GM23338 (cell line): ENCODE measurements around the gene VCPKMT. TPM values are rescaled to one million over a fixed set of nuclear protein-coding genes. Genes with fewer than 3 reads are reported as not detected.

Experiments used
- ATAC-seq: fragments of 200-7000 bp; cut with Tn5 transposase; 3 replicates; pipeline ENCODE4 v1.9.1; 2020
- DNase-seq: peaks from one replicate; pipeline ENCODE4 v3.0.0-alpha.2; 2015; ENCODE audit warnings: low spot score
- H2AFZ ChIP-seq: fragments of 200-600 bp; sonication (generic); 2 replicates; pipeline ENCODE4 v1.8.0; 2016; ENCODE audit warnings: antibody characterized with exemption, mild to moderate bottlenecking, moderate library complexity
- H3F3A ChIP-seq: fragments of 200-600 bp; sonication (generic); replicated peaks from 2 replicates; pipeline ENCODE4 v1.8.0; 2017; ENCODE audit warnings: antibody characterized with exemption, mixed run types, low read depth
- H3K27ac ChIP-seq: fragments of 200-600 bp; sonication (generic); 2 replicates; pipeline ENCODE4 v1.6.1; 2016; ENCODE audit warnings: low read depth
- H3K27me3 ChIP-seq: fragments of 200-600 bp; sonication (generic); 2 replicates; pipeline ENCODE4 v1.8.0; 2016; ENCODE audit warnings: mild to moderate bottlenecking, mixed run types, moderate library complexity; ENCODE audit not compliant: insufficient read depth
- H3K36me3 ChIP-seq: fragments of 200-600 bp; sonication (generic); 2 replicates; pipeline ENCODE4 v1.8.0; 2016; ENCODE audit warnings: mild to moderate bottlenecking; ENCODE audit not compliant: insufficient read depth
- H3K4me1 ChIP-seq: fragments of 200-600 bp; sonication (generic); 2 replicates; pipeline ENCODE4 v1.8.0; 2016; ENCODE audit warnings: mild to moderate bottlenecking, moderate library complexity; ENCODE audit not compliant: insufficient read depth
- H3K4me2 ChIP-seq: fragments of 200-600 bp; sonication (generic); 2 replicates; pipeline ENCODE4 v1.7.1; 2017; ENCODE audit warnings: mixed run types
- H3K4me3 ChIP-seq: fragments of 200-600 bp; sonication (generic); 2 replicates; pipeline ENCODE4 v1.6.1; 2016; ENCODE audit warnings: mixed run types
- H3K79me2 ChIP-seq: fragments of 200-600 bp; sonication (generic); replicated peaks from 2 replicates; pipeline ENCODE4 v1.8.0; 2017; ENCODE audit warnings: mild to moderate bottlenecking; ENCODE audit not compliant: insufficient read depth
- H3K9me2 ChIP-seq: fragments of 200-600 bp; sonication (generic); 2 replicates; pipeline ENCODE4 v1.8.0; 2017; ENCODE audit not compliant: insufficient read depth
- H4K20me1 ChIP-seq: fragments of 200-600 bp; sonication (generic); replicated peaks from 2 replicates; pipeline ENCODE4 v1.8.0; 2017; ENCODE audit warnings: mild to moderate bottlenecking; ENCODE audit not compliant: insufficient read depth
- H3K27ac Mint-ChIP-seq: 2 replicates; pipeline ENCODE4 v1.8.0; 2020; ENCODE audit warnings: inconsistent platforms, mild to moderate bottlenecking, moderate library complexity, mixed read lengths
- H3K27me3 Mint-ChIP-seq: 3 replicates; pipeline ENCODE4 v1.8.0; 2022; ENCODE audit warnings: low read depth, mild to moderate bottlenecking, moderate library complexity, mixed read lengths, inconsistent platforms; ENCODE audit not compliant: insufficient read depth, poor library complexity
- H3K36me3 Mint-ChIP-seq: 3 replicates; pipeline ENCODE4 v1.8.0; 2021; ENCODE audit warnings: low read depth, mild to moderate bottlenecking, inconsistent platforms, moderate library complexity, mixed read lengths
- H3K4me1 Mint-ChIP-seq: 3 replicates; pipeline ENCODE4 v1.8.0; 2020; ENCODE audit warnings: mild to moderate bottlenecking, inconsistent platforms, mixed read lengths
- H3K4me3 Mint-ChIP-seq: 3 replicates; pipeline ENCODE4 v1.8.0; 2021; ENCODE audit warnings: moderate library complexity, mild to moderate bottlenecking, inconsistent platforms, mixed read lengths
- H3K9me3 Mint-ChIP-seq: 3 replicates; pipeline ENCODE4 v1.8.0; 2020; ENCODE audit warnings: moderate library complexity, mild to moderate bottlenecking, inconsistent platforms, mixed read lengths
- CREB1 ChIP-seq: fragments of 250-450 bp; sonication (Bioruptor Pico); IDR thresholded peaks from 2 replicates; pipeline ENCODE4 v1.5.0; 2020; ENCODE audit warnings: low read depth, mild to moderate bottlenecking, moderate library complexity
- EZH2 ChIP-seq: fragments of 200-600 bp; sonication (generic); IDR thresholded peaks from one replicate; pipeline ENCODE4 v1.8.0; 2017; ENCODE audit warnings: antibody characterized with exemption, mild to moderate bottlenecking, low read depth; ENCODE audit not compliant: unreplicated experiment
- EZH2phosphoT487 ChIP-seq: fragments of 200-600 bp; sonication (generic); IDR thresholded peaks from one replicate; pipeline ENCODE4 v1.8.1; 2018; ENCODE audit warnings: antibody characterized with exemption; ENCODE audit not compliant: unreplicated experiment
- JUNB ChIP-seq: IDR thresholded peaks from one replicate; pipeline ENCODE4 v1.6.1; 2016; ENCODE audit warnings: antibody characterized with exemption; ENCODE audit not compliant: unreplicated experiment
- NANOG ChIP-seq: IDR thresholded peaks from 2 replicates; pipeline ENCODE4 v1.6.1; 2016; ENCODE audit warnings: antibody characterized with exemption, borderline replicate concordance
- POLR2AphosphoS5 ChIP-seq: IDR thresholded peaks from 2 replicates; pipeline ENCODE4 v1.6.1; 2016; ENCODE audit warnings: antibody characterized with exemption, low read depth
- STAT1 ChIP-seq: IDR thresholded peaks from one replicate; pipeline ENCODE4 v1.6.1; 2016; ENCODE audit warnings: antibody characterized with exemption; ENCODE audit not compliant: unreplicated experiment
- ZNF114 ChIP-seq: fragments of 250-450 bp; sonication (Bioruptor Pico); IDR thresholded peaks from 2 replicates; pipeline ENCODE4 v1.5.0; 2020; ENCODE audit warnings: mild to moderate bottlenecking, moderate library complexity
- ZNF331 ChIP-seq: fragments of 250-450 bp; sonication (Bioruptor Pico); IDR thresholded peaks from 2 replicates; pipeline ENCODE4 v1.5.0; 2020; ENCODE audit warnings: low read depth, mild to moderate bottlenecking, moderate library complexity
- polyA plus RNA-seq: library from polyadenylated mRNA; unstranded; fragments of >200 nt; fragmentation: Nextera tagmentation; extraction: Ambion mirVana; gene quantifications from 2 replicates; pipeline ENCODE4 v1.2.1, GENCODE V29; 2016
- total RNA-seq: library from RNA; depleted of rRNA; stranded (reverse); fragments of >200 nt; shearing (Covaris generic); gene quantifications from 2 replicates; pipeline ENCODE4 v1.2.3, GENCODE V29; 2014
- TF ChIP-seq, protein P1 (sequence below): fragments of 250-450 bp; sonication (Bioruptor Pico); IDR thresholded peaks from 2 replicates; pipeline ENCODE4 v1.5.0; 2020; ENCODE audit warnings: mild to moderate bottlenecking, moderate library complexity
- TF ChIP-seq, protein P2 (sequence below), 2 experiments: fragments of 200-600 bp in 1 of 2; sonication (generic) in 1 of 2; conservative IDR thresholded peaks; 2 replicates each; pipeline versions ENCODE4 v1.5.1 to v1.6.1; 2016 to 2017; ENCODE audit warnings: antibody characterized with exemption in 2 of 2, low read depth in 2 of 2, mild to moderate bottlenecking in 2 of 2, moderate library complexity in 1 of 2
- TF ChIP-seq, protein P3 (sequence below): IDR thresholded peaks from one replicate; pipeline ENCODE4 v1.6.1; 2018; ENCODE audit warnings: antibody characterized with exemption; ENCODE audit not compliant: unreplicated experiment
- TF ChIP-seq, protein P4 (sequence below): IDR thresholded peaks from 2 replicates; pipeline ENCODE4 v1.6.1; 2016; ENCODE audit warnings: antibody characterized with exemption

The VCPKMT gene
- total and polyA plus RNA-seq, 2 experiments from 2014 or later, result 12.3 to 15.8 TPM

DNA sequence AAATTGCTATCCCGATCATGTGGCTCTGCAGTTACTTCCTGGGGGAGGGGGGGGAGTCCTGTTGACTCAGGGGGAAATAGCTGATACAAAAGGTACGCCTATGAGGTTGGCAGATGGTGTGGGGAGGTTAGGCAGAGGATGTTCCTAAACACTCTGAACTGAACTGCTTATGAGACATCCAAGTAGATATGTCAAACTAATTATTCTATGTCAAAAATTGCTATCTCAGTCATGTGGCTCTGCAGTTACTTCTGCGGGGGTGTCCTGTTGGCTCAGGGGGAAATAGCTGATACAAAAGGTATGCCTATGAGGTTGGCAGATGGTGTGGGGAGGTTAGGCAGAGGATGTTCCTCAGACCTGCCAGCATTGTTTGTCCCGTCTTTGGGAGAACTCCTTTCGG, 5.1 kb upstream of the VCPKMT start:
- DNase-seq (no peak), ATAC-seq (no peak)
- Histone ChIP-seq H3K79me2 (no peaks in the 10 kb centered on the region), H3K36me3 (no peaks in the 10 kb centered on the region), H2AFZ (no peak overlapping the region), H3K4me3 (no peak overlapping the region), H3K9me2 (no peaks in the 10 kb centered on the region), H3K4me2 (no peak overlapping the region), H3K27ac (no peak overlapping the region), H3K4me1 (peaks cover 13% of the 10 kb centered on the region), H3F3A (no peaks in the 10 kb centered on the region), H4K20me1 (no peaks in the 10 kb centered on the region), H3K27me3 (no peaks in the 10 kb centered on the region)
- Mint-ChIP-seq H3K4me3 (no peak overlapping the region), H3K4me1 (peaks cover 20% of the 10 kb centered on the region), H3K27ac (no peak overlapping the region), H3K36me3 (no peaks in the 10 kb centered on the region), H3K27me3 (peaks cover 2% of the 10 kb centered on the region), H3K9me3 (no peaks in the 10 kb centered on the region)
- TF ChIP-seq NANOG, result no peak
- TF ChIP-seq, protein P1, sequence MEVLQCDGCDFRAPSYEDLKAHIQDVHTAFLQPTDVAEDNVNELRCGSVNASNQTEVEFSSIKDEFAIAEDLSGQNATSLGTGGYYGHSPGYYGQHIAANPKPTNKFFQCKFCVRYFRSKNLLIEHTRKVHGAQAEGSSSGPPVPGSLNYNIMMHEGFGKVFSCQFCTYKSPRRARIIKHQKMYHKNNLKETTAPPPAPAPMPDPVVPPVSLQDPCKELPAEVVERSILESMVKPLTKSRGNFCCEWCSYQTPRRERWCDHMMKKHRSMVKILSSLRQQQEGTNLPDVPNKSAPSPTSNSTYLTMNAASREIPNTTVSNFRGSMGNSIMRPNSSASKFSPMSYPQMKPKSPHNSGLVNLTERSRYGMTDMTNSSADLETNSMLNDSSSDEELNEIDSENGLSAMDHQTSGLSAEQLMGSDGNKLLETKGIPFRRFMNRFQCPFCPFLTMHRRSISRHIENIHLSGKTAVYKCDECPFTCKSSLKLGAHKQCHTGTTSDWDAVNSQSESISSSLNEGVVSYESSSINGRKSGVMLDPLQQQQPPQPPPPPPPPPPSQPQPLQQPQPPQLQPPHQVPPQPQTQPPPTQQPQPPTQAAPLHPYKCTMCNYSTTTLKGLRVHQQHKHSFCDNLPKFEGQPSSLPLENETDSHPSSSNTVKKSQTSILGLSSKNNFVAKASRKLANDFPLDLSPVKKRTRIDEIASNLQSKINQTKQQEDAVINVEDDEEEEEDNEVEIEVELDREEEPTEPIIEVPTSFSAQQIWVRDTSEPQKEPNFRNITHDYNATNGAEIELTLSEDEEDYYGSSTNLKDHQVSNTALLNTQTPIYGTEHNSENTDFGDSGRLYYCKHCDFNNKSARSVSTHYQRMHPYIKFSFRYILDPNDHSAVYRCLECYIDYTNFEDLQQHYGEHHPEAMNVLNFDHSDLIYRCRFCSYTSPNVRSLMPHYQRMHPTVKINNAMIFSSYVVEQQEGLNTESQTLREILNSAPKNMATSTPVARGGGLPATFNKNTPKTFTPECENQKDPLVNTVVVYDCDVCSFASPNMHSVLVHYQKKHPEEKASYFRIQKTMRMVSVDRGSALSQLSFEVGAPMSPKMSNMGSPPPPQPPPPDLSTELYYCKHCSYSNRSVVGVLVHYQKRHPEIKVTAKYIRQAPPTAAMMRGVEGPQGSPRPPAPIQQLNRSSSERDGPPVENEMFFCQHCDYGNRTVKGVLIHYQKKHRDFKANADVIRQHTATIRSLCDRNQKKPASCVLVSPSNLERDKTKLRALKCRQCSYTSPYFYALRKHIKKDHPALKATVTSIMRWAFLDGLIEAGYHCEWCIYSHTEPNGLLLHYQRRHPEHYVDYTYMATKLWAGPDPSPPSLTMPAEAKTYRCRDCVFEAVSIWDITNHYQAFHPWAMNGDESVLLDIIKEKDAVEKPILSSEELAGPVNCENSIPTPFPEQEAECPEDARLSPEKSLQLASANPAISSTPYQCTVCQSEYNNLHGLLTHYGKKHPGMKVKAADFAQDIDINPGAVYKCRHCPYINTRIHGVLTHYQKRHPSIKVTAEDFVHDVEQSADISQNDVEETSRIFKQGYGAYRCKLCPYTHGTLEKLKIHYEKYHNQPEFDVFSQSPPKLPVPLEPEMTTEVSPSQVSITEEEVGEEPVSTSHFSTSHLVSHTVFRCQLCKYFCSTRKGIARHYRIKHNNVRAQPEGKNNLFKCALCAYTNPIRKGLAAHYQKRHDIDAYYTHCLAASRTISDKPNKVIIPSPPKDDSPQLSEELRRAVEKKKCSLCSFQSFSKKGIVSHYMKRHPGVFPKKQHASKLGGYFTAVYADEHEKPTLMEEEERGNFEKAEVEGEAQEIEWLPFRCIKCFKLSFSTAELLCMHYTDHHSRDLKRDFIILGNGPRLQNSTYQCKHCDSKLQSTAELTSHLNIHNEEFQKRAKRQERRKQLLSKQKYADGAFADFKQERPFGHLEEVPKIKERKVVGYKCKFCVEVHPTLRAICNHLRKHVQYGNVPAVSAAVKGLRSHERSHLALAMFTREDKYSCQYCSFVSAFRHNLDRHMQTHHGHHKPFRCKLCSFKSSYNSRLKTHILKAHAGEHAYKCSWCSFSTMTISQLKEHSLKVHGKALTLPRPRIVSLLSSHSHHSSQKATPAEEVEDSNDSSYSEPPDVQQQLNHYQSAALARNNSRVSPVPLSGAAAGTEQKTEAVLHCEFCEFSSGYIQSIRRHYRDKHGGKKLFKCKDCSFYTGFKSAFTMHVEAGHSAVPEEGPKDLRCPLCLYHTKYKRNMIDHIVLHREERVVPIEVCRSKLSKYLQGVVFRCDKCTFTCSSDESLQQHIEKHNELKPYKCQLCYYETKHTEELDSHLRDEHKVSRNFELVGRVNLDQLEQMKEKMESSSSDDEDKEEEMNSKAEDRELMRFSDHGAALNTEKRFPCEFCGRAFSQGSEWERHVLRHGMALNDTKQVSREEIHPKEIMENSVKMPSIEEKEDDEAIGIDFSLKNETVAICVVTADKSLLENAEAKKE (CRISPR knock-in tag), result no peak
- no peak for TF ChIP-seq ZNF331 (CRISPR knock-in tag)
- no peak for TF ChIP-seq CREB1 (CRISPR knock-in tag)
- TF ChIP-seq EZH2, result no peak
- TF ChIP-seq, protein P2, sequence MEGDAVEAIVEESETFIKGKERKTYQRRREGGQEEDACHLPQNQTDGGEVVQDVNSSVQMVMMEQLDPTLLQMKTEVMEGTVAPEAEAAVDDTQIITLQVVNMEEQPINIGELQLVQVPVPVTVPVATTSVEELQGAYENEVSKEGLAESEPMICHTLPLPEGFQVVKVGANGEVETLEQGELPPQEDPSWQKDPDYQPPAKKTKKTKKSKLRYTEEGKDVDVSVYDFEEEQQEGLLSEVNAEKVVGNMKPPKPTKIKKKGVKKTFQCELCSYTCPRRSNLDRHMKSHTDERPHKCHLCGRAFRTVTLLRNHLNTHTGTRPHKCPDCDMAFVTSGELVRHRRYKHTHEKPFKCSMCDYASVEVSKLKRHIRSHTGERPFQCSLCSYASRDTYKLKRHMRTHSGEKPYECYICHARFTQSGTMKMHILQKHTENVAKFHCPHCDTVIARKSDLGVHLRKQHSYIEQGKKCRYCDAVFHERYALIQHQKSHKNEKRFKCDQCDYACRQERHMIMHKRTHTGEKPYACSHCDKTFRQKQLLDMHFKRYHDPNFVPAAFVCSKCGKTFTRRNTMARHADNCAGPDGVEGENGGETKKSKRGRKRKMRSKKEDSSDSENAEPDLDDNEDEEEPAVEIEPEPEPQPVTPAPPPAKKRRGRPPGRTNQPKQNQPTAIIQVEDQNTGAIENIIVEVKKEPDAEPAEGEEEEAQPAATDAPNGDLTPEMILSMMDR (conservative IDR thresholded peaks at IDR 0.05; ENCODE audit: low read depth in 2 of 2), result no peak
- TF ChIP-seq, protein P3, sequence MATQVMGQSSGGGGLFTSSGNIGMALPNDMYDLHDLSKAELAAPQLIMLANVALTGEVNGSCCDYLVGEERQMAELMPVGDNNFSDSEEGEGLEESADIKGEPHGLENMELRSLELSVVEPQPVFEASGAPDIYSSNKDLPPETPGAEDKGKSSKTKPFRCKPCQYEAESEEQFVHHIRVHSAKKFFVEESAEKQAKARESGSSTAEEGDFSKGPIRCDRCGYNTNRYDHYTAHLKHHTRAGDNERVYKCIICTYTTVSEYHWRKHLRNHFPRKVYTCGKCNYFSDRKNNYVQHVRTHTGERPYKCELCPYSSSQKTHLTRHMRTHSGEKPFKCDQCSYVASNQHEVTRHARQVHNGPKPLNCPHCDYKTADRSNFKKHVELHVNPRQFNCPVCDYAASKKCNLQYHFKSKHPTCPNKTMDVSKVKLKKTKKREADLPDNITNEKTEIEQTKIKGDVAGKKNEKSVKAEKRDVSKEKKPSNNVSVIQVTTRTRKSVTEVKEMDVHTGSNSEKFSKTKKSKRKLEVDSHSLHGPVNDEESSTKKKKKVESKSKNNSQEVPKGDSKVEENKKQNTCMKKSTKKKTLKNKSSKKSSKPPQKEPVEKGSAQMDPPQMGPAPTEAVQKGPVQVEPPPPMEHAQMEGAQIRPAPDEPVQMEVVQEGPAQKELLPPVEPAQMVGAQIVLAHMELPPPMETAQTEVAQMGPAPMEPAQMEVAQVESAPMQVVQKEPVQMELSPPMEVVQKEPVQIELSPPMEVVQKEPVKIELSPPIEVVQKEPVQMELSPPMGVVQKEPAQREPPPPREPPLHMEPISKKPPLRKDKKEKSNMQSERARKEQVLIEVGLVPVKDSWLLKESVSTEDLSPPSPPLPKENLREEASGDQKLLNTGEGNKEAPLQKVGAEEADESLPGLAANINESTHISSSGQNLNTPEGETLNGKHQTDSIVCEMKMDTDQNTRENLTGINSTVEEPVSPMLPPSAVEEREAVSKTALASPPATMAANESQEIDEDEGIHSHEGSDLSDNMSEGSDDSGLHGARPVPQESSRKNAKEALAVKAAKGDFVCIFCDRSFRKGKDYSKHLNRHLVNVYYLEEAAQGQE, result no peak
- TF ChIP-seq POLR2AphosphoS5, result no peak
- TF ChIP-seq EZH2phosphoT487, result no peak
- TF ChIP-seq, protein P4, sequence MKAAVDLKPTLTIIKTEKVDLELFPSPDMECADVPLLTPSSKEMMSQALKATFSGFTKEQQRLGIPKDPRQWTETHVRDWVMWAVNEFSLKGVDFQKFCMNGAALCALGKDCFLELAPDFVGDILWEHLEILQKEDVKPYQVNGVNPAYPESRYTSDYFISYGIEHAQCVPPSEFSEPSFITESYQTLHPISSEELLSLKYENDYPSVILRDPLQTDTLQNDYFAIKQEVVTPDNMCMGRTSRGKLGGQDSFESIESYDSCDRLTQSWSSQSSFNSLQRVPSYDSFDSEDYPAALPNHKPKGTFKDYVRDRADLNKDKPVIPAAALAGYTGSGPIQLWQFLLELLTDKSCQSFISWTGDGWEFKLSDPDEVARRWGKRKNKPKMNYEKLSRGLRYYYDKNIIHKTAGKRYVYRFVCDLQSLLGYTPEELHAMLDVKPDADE, result no peak
- no peak for TF ChIP-seq ZNF114 (CRISPR knock-in tag)
- no peak for TF ChIP-seq JUNB
- TF ChIP-seq STAT1, result no peak
